Trophoblast cell (in vitro differentiated cells and primary cell): ENCODE results near the gene TBC1D17.

Source experiments
- DNase-seq, 2 donors: peaks; one replicate each; pipeline ENCODE4 v3.0.0-alpha.2; 2016
- H2AFZ ChIP-seq: 2 replicates; pipeline ENCODE4 v1.6.1; 2013; ENCODE audit warnings: low read length, moderate library complexity, mild to moderate bottlenecking; ENCODE audit not compliant: insufficient read depth, poor library complexity
- H2AK5ac ChIP-seq: 2 replicates; pipeline ENCODE4 v1.6.1; 2013; ENCODE audit warnings: mild to moderate bottlenecking, low read length
- H2BK120ac ChIP-seq: 2 replicates; pipeline ENCODE4 v1.6.1; 2013; ENCODE audit warnings: low read length, mild to moderate bottlenecking, moderate library complexity; ENCODE audit not compliant: insufficient read depth, poor library complexity
- H2BK12ac ChIP-seq: 2 replicates; pipeline ENCODE4 v1.6.1; 2013; ENCODE audit warnings: mild to moderate bottlenecking, low read length, moderate library complexity
- H2BK5ac ChIP-seq: 2 replicates; pipeline ENCODE4 v1.6.1; 2013; ENCODE audit warnings: low read length, low read depth, moderate library complexity, mild to moderate bottlenecking; ENCODE audit not compliant: poor library complexity
- H3K14ac ChIP-seq: 2 replicates; pipeline ENCODE4 v1.6.1; 2013; ENCODE audit warnings: mild to moderate bottlenecking, low read length
- H3K18ac ChIP-seq: 2 replicates; pipeline ENCODE4 v1.6.1; 2013; ENCODE audit warnings: mild to moderate bottlenecking, low read length
- H3K23ac ChIP-seq: 2 replicates; pipeline ENCODE4 v1.6.1; 2013; ENCODE audit warnings: low read length
- H3K27ac ChIP-seq: 2 replicates; pipeline ENCODE4 v1.5.1; 2013; ENCODE audit warnings: low read depth, mild to moderate bottlenecking, inconsistent platforms, low read length, moderate library complexity
- H3K27me3 ChIP-seq: 2 replicates; pipeline ENCODE4 v1.6.1; 2013; ENCODE audit warnings: inconsistent platforms, mild to moderate bottlenecking, low read length, moderate library complexity; ENCODE audit not compliant: insufficient read depth
- H3K36me3 ChIP-seq, 2 experiments: 1 replicate in 1 of 2; 2 replicates in 1 of 2; pipeline ENCODE4 v1.6.1; 2013; ENCODE audit warnings: low read length in 2 of 2, mild to moderate bottlenecking in 2 of 2, moderate library complexity in 1 of 2; ENCODE audit not compliant: insufficient read depth in 2 of 2, control insufficient read depth in 1 of 2
- H3K4ac ChIP-seq: 2 replicates; pipeline ENCODE4 v1.6.1; 2013; ENCODE audit warnings: low read depth, mild to moderate bottlenecking, low read length, moderate library complexity
- H3K4me1 ChIP-seq, 2 experiments: 1 replicate in 1 of 2; 2 replicates in 1 of 2; pipeline ENCODE4 v1.6.1; 2013; ENCODE audit warnings: low read length in 2 of 2, mild to moderate bottlenecking in 2 of 2, moderate library complexity in 1 of 2; ENCODE audit not compliant: insufficient read depth in 2 of 2, control insufficient read depth in 1 of 2
- H3K4me2 ChIP-seq: 2 replicates; pipeline ENCODE4 v1.6.1; 2013; ENCODE audit warnings: inconsistent platforms, mild to moderate bottlenecking, low read length, moderate library complexity
- H3K4me3 ChIP-seq: 2 replicates; pipeline ENCODE4 v1.5.1; 2013; ENCODE audit warnings: mild to moderate bottlenecking, low read depth, low read length, inconsistent platforms
- H3K79me1 ChIP-seq: one replicate; pipeline ENCODE4 v1.6.1; 2013; ENCODE audit warnings: low read length
- H3K79me2 ChIP-seq: 2 replicates; pipeline ENCODE4 v1.6.1; 2013; ENCODE audit warnings: low read length, mild to moderate bottlenecking; ENCODE audit not compliant: control insufficient read depth, insufficient read depth, poor library complexity
- H3K9ac ChIP-seq: 2 replicates; pipeline ENCODE4 v1.6.1; 2013; ENCODE audit warnings: mild to moderate bottlenecking, low read length
- H3K9me3 ChIP-seq: 2 replicates; pipeline ENCODE4 v1.6.1; 2013; ENCODE audit warnings: low read depth, mild to moderate bottlenecking, control low read depth, inconsistent platforms, low read length; ENCODE audit not compliant: insufficient read depth
- H4K12ac ChIP-seq: 2 replicates; pipeline ENCODE4 v1.6.1; 2013; ENCODE audit warnings: low read depth, mild to moderate bottlenecking, low read length, moderate library complexity
- H4K8ac ChIP-seq: 2 replicates; pipeline ENCODE4 v1.6.1; 2013; ENCODE audit warnings: low read depth, mild to moderate bottlenecking, low read length, moderate library complexity
- H4K91ac ChIP-seq: one replicate; pipeline ENCODE4 v1.6.1; 2013; ENCODE audit warnings: low read depth, mild to moderate bottlenecking, low read length, moderate library complexity
- WGBS: extraction: QIAGEN DNeasy Blood & Tissue Kit; methylation state at CpG from one replicate; pipeline ENCODE4 v1.1.7; 2013; ENCODE audit warnings: missing lambda C conversion rate; ENCODE audit not compliant: insufficient read length, insufficient coverage; ENCODE audit errors: extremely low coverage; 5-methylcytosine and 5-hydroxymethylcytosine counted together

TBC1D17 gene

DNA sequence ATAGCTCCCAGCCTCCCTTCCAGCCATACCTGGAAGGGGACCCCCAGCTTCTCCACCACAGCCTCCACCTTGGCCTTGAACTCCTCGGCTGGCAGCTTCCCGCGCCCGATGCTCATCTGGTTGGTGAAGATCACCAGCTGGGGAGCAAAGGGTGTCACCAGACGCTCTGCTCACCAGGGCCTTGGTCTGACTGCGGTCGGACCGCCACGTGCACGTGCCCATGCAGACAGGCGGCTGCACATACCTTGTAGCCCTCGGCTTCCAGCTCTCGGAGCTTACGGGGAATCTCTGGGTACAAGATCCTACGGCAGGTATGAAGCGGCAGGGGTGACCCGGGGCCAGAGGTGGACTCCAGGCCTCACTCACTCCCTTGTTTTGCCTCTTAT is 13.6 kb upstream of the TBC1D17 start:
- Histone ChIP-seq H3K9me3 (no peaks in the 10 kb centered on the region), H2AK5ac (no peak overlapping the region), H3K27ac (no peak overlapping the region), H3K27me3 (no peaks in the 10 kb centered on the region), H3K14ac (no peak overlapping the region), H3K4me1 (peaks cover 6 to 19% of the 10 kb centered on the region in 2 experiments), H3K79me1 (peaks cover 10% of the 10 kb centered on the region), H2BK12ac (no peak overlapping the region), H3K9ac (no peak overlapping the region), H2BK120ac (no peak overlapping the region), H3K4me3 (no peak overlapping the region), H4K91ac (no peak overlapping the region), H4K12ac (no peak overlapping the region), H2BK5ac (no peak overlapping the region), H3K36me3 (peaks cover 52 to 58% of the 10 kb centered on the region in 2 experiments), H3K18ac (no peak overlapping the region), H3K4ac (no peak overlapping the region), H2AFZ (no peak overlapping the region), H4K8ac (no peak overlapping the region), H3K79me2 (peaks cover 1% of the 10 kb centered on the region), H3K4me2 (no peak overlapping the region), H3K23ac (no peak overlapping the region)
- no CpG with 5 or more reads among the region's 17 CpGs for WGBS
- no peak for DNase-seq

DNA sequence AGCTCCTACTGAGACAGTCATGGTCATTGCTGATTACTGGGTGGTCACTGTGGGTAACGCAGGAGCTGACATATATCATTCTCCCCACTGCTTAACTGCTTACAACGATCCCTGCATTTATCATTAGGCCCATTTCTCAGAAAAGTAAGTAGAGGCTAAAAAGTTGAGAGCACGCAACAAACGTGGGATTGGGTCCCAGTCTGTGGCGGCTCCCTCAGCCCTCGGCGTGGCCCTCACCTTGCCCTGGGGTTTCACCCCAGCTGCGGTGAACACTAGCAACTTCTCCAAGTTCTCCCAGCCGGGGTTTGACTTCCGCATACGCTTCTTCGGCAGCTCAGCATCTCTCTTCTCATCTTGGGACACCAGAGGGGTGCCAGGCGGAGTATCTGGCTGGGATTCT is 12.6 kb upstream of the TBC1D17 start:
- DNase-seq = no peak
- Histone ChIP-seq H3K4me1 (peaks cover 9 to 15% of the 10 kb centered on the region in 2 experiments), H4K91ac (no peak overlapping the region), H3K4me3 (no peak overlapping the region), H4K12ac (no peak overlapping the region), H2BK12ac (no peak overlapping the region), H3K36me3 (peaks cover 45 to 52% of the 10 kb centered on the region in 2 experiments), H3K4me2 (no peak overlapping the region), H3K14ac (no peak overlapping the region), H2AK5ac (no peak overlapping the region), H2BK120ac (no peak overlapping the region), H3K4ac (peak overlapping the region; percentile 16), H3K9ac (no peak overlapping the region), H3K18ac (peak overlapping the region; percentile 11), H3K23ac (no peak overlapping the region), H4K8ac (no peak overlapping the region), H3K27ac (no peak overlapping the region), H2AFZ (no peak overlapping the region), H3K27me3 (no peaks in the 10 kb centered on the region), H2BK5ac (no peak overlapping the region), H3K79me2 (peaks cover 3% of the 10 kb centered on the region), H3K79me1 (peaks cover 15% of the 10 kb centered on the region), H3K9me3 (no peaks in the 10 kb centered on the region)
- no CpG with 5 or more reads among the region's 13 CpGs for WGBS

DNA sequence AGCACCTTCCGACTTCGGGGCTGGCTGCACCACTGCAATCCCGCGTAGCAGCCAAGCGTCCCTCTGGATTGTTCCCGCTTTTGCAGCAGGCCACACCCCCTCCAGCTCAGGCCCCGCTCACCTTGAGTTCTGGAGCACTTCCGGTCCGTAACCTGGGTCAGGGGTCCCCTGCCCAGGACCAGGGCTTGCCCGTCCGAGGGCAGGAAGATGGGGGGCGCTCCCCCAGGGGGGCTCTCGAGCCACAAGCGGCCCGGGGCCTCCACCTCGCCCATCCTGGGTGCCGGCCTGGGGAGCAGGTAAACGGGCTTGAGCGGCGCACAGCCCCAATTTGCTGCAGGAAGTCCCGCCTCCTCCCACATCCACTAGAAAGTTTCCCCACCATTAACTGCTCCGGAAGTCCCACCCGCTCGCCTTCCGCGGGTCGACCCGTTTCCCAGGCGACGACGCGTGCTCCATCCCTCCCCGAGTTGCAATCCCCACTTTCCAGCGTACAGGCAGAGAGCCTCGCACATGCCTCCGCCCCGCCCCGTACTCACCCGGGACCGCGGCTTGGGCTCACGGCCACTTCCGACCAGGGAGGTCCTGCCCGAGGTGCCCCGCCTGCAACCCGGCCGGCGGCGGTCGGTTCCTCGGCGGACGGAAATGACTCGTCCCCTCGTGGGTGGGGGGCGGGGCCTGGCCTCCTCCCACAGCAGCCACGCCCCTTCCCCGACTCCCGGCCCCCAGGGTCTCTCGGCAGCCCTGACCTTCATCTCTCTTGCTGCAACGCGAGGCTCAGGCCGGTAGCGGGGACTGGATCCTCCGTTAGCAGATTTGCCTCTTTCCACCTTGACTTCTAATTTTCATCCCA is 10.3 kb upstream of the TBC1D17 start, which contains the start of gene PNKP:
TSS of gene PNKP (minus strand) at position 644 of the 850 bp plus-strand sequence. CDS start at position 272, 372 bp downstream.
- Histone ChIP-seq H3K4me3 (peak within 1 kb of the TSS; percentile 92), H4K8ac (peak within 1 kb of the TSS; percentile 87), H4K91ac (peak within 1 kb of the TSS; percentile 85), H2BK120ac (peak within 1 kb of the TSS; percentile 78), H3K4me2 (peak within 1 kb of the TSS; percentile 68), H3K79me2 (peaks cover 7% of the 10 kb centered on the region), H3K79me1 (peaks cover 18% of the 10 kb centered on the region), H3K27me3 (no peaks in the 10 kb centered on the region), H3K18ac (peak within 1 kb of the TSS; percentile 93), H4K12ac (peak within 1 kb of the TSS; percentile 97), H3K14ac (peak within 1 kb of the TSS; percentile 92), H3K4ac (peak within 1 kb of the TSS; percentile 88), H2AFZ (peak within 1 kb of the TSS; percentile 74), H3K4me1 (peaks cover 15 to 24% of the 10 kb centered on the region in 2 experiments), H2BK5ac (peak within 1 kb of the TSS; percentile 87), H3K9me3 (no peaks in the 10 kb centered on the region), H2AK5ac (peak within 1 kb of the TSS; percentile 25), H2BK12ac (peak within 1 kb of the TSS; percentile 28), H3K9ac (peak within 1 kb of the TSS; percentile 97), H3K36me3 (peaks cover 36 to 44% of the 10 kb centered on the region in 2 experiments), H3K23ac (no peak within 1 kb of the TSS), H3K27ac (peak within 1 kb of the TSS; percentile 86)
- WGBS = no CpG with 5 or more reads among the region's 65 CpGs
- DNase-seq = peak; percentile 87 to 90

- H2AK5ac ChIP-seq = peak overlapping the region; percentile 77
Observed at GRCh38 chr19:49869009-49869483, 8.5 kb upstream of the TBC1D17 start.

More at GRCh38 chr19:49869009-49869483, 8.5 kb upstream of the TBC1D17 start:
- WGBS = no CpG with 5 or more reads among the region's 15 CpGs
- no peaks in the 10 kb centered on the region for H3K27me3 ChIP-seq
- peak overlapping the region; percentile 25 for H3K4me3 ChIP-seq
- no peak for DNase-seq
- peak overlapping the region; percentile 49 for H3K18ac ChIP-seq
- H3K4me1 ChIP-seq = peaks cover 15 to 23% of the 10 kb centered on the region in 2 experiments
- H4K91ac ChIP-seq = peak overlapping the region; percentile 84
- H3K27ac ChIP-seq = no peak overlapping the region
- peak overlapping the region; percentile 65 for H2BK120ac ChIP-seq
- peak overlapping the region; percentile 92 for H4K8ac ChIP-seq
- peak overlapping the region; percentile 13 for H2BK5ac ChIP-seq
- peak overlapping the region; percentile 68 for H4K12ac ChIP-seq
- peak overlapping the region; percentile 47 for H3K14ac ChIP-seq
- H3K9me3 ChIP-seq = no peaks in the 10 kb centered on the region
- no peak overlapping the region for H3K23ac ChIP-seq
- peak overlapping the region; percentile 29 for H3K4ac ChIP-seq
- peak overlapping the region; percentile 62 for H2AFZ ChIP-seq
- peak overlapping the region; percentile 73 for H3K4me2 ChIP-seq
- H3K36me3 ChIP-seq = peaks cover 35 to 36% of the 10 kb centered on the region in 2 experiments
- no peak overlapping the region for H3K9ac ChIP-seq
- peaks cover 7% of the 10 kb centered on the region for H3K79me2 ChIP-seq
- no peak overlapping the region for H2BK12ac ChIP-seq
- peaks cover 18% of the 10 kb centered on the region for H3K79me1 ChIP-seq
